Amygdala (tissue), 56 donors: ENCODE data around the gene TRAPPC2L.
"Not testable (repeated sequence)": the region's sequence is repeated elsewhere in the genome, so short reads cannot be mapped to it uniquely, and the experiment has no call there.

Source experiments
- DNase-seq, 56 donors: peaks; one replicate each; lab custom pipeline; 2025; lab: John Stamatoyannopoulos, UW

The TRAPPC2L gene

GRCh38 chr16:88886420-88886844 lies 29.5 kb downstream of the TRAPPC2L start:
- no peak for DNase-seq

DNA sequence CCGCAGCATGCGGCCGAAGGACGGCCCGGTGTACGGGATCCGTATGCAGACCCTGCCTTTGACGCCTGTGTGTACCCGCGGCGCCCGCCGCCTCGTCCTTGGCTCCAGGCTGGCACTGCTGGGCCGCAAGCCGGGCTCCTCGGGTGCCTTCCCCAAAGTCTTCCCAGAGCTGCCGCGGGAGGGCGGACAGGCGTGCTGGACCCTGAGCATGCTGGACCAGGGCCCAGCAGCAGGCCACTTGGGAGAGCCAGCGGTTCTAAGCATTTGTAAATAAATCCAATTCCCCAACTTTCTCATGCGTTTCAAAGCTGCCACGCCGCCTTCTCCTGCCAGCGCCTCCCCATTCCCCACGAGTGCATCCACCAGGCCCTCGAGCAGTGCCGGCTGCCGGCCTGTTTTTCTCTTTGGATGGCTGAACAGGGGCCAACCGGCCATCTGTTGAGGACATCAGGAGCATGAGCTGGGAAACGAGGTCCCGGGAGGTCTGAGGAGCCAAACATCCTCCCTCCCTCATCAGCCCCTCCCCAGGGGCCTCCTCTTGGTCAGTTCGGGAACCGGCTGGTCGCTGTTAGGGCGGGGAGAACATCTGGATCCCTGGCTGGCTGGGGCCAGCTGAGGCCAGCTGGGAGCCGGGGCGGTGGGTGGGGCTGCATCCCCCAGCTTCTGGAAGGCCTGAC lies 30.1 kb downstream of the TRAPPC2L start:
- DNase-seq, result no peak

- no peak for DNase-seq
These were observed 31.1 kb downstream of the TRAPPC2L start for GRCh38 chr16:88888057-88888456.

DNA sequence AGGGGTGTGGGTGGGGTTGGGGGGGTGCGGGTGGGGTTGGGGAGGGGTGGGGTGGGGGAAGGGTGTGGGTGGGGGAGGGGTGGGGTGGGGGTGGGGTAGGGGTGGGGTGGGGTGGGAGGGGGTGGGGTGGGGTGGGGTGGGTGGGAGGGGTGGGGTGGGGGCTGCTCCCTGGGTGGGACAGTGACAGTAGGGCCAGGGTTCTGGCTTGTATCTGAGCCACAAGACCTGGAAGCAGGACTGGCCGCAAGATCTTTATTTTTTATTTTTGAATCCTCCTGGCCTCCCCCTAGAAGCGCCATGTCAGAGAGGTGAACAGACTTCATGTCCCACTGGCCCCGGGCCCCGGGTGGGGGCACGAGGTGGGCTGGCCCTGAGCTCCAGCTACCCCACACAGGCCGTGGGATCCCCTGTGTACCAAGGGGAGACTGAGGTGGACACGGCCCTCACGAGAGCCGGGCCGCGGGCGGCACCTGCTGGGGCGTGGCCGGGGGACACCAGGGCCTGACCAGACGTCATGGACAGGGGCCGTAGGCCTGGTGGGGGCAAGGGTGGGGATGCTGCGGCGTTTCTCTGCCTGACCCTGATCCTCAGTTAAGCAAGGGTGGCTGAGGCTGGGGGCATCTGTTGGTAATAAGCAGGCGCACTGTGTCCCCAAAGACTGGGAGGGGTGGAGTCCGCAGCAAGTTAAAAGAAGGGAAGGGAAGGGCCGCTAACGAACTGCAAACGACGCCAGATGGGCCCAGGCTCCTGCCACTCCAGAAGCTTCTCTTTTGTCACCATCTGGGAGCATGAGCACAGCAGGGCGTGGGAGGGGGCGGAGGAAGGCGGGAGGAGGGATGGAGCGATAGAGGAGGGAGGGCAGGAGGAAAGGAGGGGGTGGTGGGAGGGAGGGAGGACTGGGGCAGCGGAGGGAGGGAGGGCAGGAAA lies 31.8 kb downstream of the TRAPPC2L start:
- DNase-seq, result no peak

DNA sequence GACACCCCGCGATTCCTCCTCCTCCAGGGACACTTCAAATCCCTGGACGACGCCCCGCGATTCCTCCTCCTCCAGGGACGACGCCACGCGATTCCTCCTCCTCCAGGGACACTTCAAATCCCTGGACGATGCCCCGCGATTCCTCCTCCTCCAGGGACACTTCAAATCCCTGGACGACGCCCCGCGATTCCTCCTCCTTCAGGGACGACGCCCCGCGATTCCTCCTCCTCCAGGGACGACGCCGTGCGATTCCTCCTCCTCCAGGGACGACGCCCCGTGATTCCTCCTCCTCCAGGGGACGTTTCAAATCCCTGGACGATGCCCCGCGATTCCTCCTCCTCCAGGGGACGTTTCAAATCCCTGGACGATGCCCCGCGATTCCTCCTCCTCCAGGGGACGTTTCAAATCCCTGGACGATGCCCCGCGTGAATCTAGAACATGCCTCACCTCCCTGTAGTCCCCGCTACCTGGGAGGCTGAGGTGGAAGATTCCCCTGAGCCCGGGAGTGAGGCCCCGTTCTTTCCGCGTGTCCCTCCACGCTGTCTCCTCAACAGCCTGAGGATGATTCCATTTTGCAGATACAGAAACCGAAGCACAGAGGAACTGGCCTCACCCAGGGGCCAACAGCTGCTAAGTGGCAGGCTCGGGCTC lies 32.9 kb downstream of the TRAPPC2L start:
- not testable (repeated sequence) for DNase-seq

GRCh38 chr16:88891083-88891482 lies 34.2 kb downstream of the TRAPPC2L start:
- DNase-seq, result no peak

GRCh38 chr16:88892065-88892464 lies 35.1 kb downstream of the TRAPPC2L start:
- DNase-seq, result no peak

GRCh38 chr16:88893127-88893968 lies 36.4 kb downstream of the TRAPPC2L start:
- no peak for DNase-seq

- DNase-seq, result not testable (repeated sequence)
These were observed 37.3 kb downstream of the TRAPPC2L start for GRCh38 chr16:88894266-88894665.

- no peak for DNase-seq
These were observed 37.9 kb downstream of the TRAPPC2L start for GRCh38 chr16:88894681-88895300.

GRCh38 chr16:88895335-88895734 lies 38.4 kb downstream of the TRAPPC2L start:
- DNase-seq, result no peak

DNA sequence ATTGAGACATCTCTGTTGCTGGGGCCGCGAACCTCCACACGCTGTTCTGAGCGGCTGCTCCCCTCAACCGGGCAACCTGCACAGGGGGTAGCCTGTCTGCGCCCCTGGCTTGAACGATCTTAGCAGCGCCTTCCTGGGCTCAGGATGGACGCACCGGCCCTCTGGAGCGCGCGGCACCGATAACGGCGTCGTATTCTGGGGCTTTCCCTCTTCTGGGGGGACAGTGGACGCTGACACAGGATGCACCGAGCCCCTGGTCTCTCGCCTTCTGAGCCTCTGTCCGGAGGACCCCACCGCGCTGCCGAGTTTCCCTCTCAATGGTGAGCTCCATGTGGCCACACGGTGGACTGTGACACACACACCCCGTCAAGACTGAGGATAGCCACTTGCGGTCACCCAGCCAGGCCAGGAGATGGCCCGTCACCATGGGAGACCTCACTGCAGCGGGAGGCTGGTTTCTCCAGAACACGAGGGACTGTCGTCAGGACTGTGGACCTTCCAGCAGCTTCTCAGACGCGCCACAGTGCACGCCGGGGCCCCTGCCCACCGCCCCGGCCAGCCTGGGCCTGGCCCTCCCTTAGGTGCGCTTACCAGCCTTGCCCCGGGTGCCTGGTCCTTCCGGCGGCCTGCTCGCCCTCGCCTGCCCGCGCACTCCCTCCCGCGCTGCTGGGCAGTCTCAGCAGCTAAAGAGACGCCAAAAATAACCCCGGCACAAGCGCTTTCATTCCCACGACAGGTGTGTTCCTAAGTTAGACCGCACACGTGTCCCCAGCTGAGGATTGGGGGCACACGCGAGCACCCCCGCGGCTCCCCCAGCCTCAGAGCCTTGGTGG lies 39.5 kb downstream of the TRAPPC2L start:
- no peak for DNase-seq

DNA sequence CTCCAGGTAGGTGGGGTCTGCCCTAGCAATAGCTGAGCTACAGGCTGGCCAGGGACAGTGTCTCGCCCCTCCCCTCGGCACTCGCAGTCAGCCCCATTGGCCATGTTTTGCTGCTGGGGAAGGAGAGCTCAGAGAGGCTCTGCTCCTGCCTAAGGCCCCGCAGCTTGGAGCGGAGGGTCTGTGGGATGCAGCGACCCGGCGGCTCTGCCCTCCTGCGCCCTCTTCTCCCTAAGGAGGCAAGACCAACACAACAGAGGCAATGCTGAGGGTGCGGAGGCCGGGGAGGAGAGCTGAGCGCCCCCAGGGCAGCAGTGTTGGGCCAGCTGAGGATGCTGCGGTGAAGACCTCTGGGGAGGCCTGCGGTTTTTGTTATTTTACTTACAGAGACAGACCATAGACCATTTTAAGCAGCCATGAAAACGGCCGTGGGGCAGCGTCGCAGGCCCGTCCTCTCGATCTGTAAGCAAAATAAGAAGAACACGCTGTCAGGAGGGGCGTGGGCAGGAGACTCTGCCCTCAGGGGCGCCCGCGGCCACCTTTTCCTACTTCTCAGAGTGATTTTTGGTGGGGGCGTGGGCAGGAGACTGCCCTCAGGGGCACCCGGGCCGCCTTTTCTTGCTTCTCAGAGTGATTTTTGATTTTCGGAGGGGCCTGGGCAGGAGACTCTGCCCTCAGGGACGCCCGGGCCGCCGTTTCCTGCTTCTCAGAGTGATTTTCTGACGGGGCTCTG lies 40.9 kb downstream of the TRAPPC2L start:
- DNase-seq, result no peak

DNA sequence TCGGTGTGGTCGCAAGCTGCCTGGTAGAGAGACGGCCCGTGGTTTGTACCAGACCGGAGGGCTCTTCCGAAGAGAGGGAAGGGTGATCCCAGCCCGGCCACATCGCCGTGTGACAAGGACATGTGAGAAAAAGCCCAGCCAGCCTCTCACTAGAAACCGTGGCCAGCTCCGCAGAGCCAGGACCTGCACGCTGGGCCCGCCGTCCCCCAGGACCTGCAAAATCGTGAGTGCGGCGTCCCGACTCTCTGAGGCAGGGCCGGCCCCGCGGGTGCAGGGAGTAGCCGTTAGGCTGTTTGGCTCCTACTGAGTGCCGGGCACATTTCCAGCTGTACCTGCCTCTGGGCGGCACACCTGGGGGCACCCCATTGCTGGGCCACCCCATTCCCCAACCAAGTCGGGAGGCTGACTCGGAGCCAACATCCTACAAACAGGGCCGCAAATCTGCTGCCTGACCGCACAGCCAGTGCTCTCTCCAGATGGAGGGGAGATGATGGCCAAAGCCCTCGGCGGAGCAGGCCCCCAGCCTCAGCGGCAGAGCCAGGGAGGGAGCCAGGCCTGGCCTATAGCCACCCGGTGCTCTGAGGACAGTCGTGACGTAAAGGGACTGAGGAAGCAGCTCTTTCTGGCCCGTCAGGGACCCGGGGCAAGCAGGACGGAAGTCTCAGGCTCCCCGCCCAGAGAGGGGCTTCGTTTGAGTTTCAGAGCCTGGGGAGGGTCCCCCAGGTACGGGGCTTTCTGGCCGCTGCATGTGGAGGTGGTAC lies 43.2 kb downstream of the TRAPPC2L start:
- no peak for DNase-seq

GRCh38 chr16:88900662-88901052 lies 43.7 kb downstream of the TRAPPC2L start:
- DNase-seq, result no peak

DNA sequence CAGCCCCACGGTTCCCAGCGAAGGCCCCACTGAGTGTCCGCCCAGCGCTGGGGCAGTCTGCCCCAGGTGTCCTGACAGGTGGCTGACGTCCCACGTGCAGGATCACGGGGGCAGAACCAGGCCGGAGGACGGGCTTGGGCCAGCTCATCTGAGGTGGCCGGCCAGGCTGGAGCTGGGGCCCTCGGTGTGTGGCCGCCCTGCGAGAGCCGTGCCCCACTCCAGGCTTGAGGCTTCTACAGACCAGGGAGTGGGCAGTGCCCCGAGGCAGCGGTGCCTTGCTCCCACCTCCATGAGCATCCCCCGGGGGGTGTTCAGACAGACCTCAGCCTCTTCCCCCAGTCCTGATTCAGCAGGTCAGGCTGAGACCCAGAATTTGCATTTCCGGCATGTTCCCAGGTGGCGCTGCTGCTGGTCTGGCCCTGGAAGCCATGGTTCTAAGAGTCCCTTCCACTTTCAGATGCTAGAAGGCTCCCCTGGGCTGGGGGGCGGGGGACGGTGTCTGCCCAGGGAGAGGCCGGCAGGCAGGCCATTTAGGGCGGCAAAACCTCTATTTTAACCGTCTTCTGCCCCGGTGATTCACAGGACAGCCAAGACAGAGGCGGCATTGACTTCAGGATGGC lies 44.9 kb downstream of the TRAPPC2L start:
- DNase-seq, result no peak

GRCh38 chr16:88902744-88903143 lies 45.8 kb downstream of the TRAPPC2L start:
- DNase-seq, result no peak
